GM12874 (cell line): ENCODE data around the gene FAM221B.

ENCODE experiments used
- TF ChIP-seq, protein P1 (sequence below): IDR thresholded peaks from 2 replicates; pipeline ENCODE4 v1.5.1; 2011; ENCODE audit warnings: low read depth, mild to moderate bottlenecking, control low read depth, low read length, moderate library complexity; ENCODE audit not compliant: insufficient read depth

The FAM221B gene

DNA sequence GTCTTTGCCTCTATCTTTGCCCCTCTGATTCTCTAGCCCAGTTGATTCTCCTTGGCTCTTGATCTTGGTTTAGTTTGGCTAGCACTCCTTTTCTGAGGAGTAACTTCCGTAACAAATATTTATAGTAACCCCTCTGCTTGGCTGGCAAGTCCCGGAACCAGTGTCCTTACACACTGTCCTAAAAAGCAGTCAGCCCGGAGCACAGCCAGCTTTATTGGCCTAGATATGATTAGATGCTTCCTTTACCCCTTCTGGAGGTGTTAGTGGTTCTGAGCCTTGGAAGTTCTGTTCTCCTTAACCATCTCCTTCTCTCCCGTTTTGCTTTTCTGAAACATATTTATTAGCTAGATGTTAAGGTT is 57.5 kb downstream of the FAM221B start:
- TF ChIP-seq, protein P1, sequence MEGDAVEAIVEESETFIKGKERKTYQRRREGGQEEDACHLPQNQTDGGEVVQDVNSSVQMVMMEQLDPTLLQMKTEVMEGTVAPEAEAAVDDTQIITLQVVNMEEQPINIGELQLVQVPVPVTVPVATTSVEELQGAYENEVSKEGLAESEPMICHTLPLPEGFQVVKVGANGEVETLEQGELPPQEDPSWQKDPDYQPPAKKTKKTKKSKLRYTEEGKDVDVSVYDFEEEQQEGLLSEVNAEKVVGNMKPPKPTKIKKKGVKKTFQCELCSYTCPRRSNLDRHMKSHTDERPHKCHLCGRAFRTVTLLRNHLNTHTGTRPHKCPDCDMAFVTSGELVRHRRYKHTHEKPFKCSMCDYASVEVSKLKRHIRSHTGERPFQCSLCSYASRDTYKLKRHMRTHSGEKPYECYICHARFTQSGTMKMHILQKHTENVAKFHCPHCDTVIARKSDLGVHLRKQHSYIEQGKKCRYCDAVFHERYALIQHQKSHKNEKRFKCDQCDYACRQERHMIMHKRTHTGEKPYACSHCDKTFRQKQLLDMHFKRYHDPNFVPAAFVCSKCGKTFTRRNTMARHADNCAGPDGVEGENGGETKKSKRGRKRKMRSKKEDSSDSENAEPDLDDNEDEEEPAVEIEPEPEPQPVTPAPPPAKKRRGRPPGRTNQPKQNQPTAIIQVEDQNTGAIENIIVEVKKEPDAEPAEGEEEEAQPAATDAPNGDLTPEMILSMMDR: no peak

DNA sequence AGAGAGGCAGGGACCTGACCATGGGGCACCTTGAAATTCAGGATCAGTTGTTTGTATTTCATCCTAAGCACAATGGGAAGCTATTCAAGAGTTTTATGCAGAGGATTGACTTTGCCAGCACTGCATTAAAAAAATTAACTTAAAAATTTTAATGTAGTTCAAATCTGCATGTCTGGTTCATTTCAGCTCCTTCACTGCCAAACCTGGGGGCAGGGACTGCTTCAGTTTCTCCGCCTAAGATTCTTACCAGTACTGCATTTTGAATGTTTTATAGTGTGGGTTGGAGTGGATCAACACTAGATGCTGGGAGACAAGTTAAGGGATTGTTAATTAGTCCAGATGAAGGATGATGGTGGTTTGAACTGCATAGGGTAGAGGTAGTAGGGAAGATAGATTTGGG is 58.8 kb downstream of the FAM221B start:
- TF ChIP-seq, protein P1: no peak

DNA sequence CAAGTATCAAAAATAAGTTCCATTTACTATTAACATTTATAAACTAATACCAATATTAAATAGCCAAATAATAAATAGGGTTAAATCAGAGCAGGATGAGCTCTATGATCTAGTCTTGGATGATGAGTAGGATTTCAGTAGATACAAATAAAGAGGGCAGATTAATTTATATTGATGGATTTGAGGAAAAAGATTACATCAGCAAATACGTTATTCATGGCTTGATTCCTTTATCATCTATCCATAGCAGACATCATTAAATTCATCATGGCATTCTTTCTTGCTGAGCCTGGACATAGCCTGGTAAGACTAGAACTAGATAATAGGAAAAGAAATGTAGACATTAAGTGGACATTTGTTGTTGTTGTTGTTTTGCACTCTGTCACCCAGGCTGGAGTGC is 61.1 kb downstream of the FAM221B start:
- TF ChIP-seq, protein P1: no peak

DNA sequence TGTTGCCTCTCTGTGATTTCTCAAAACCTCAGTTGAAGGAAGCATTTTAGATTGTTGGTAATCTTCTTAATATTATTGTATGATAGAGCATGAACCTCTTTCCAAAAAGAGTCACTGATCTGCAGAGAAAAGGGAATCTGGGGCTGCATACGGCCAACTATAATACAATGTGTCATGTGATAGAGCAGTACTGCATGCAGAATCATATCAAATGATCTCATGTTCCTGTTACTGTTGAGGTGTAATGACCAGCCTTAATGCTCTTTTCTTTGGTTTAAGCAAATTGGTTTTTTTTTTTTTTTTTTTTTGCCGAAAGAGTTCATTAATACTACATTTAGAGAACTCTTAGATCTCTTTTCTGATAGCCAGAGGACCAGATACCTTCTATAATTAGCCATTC is 61.5 kb downstream of the FAM221B start:
- TF ChIP-seq, protein P1: no peak
